C4-2B (cell line): ENCODE results near the gene MALRD1.

Experiments
- H3K27ac ChIP-seq: fragments of 450-650 bp; 2 replicates; pipeline ENCODE4 v1.5.1; 2017
- CTCF ChIP-seq: fragments of 450-650 bp; conservative IDR thresholded peaks from 2 replicates; pipeline ENCODE4 v1.5.1; 2017; ENCODE audit warnings: mild to moderate bottlenecking
- ZFX ChIP-seq: fragments of 450-650 bp; IDR thresholded peaks from 2 replicates; pipeline ENCODE4 v1.6.1; 2017

MALRD1 gene

GRCh38 chr10:19048489-19048888 lies at the start of gene MALRD1:
MALRD1 (plus strand) TSS chr10:19048801; CDS start chr10:19048939, 138 bp downstream.
- TF ChIP-seq ZFX, result no peak
- TF ChIP-seq CTCF, result no peak
- H3K27ac ChIP-seq, result no peak within 1 kb of the TSS

DNA sequence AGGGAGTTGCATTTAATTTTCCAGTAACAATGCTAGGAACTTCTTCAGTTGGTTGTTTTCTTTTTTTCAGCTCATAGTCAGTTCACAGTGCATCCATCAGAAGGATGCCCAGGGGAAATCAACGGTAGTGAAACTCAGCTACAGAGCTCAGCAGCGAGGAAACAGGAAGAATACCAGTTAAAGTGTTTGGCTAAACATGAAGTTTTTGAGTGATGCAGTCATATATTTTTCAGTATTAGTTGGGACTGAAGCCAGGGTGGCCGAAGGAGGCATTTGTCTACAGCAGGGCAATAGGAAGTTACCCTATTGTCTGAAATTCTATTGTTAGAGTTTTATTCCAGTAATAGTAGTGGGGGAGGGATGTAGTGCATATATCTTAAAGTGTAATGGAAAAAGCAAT lies 45.3 kb upstream of the MALRD1 start:
- TF ChIP-seq ZFX (no peak), CTCF (no peak)

GRCh38 chr10:19012111-19012510 lies 36.5 kb upstream of the MALRD1 start:
- H3K27ac ChIP-seq, result no peak overlapping the region

More for the DNA sequence above, 45.3 kb upstream of the MALRD1 start:
- H3K27ac ChIP-seq, result no peak overlapping the region

GRCh38 chr10:19014034-19014433 lies 34.6 kb upstream of the MALRD1 start:
- TF ChIP-seq CTCF (no peak), ZFX (no peak)
- no peak overlapping the region for H3K27ac ChIP-seq

More at GRCh38 chr10:19012111-19012510, 36.5 kb upstream of the MALRD1 start:
- TF ChIP-seq CTCF, result no peak
- no peak for TF ChIP-seq ZFX

- H3K27ac ChIP-seq, result no peak overlapping the region
- TF ChIP-seq CTCF (no peak), ZFX (no peak)
Observed at GRCh38 chr10:19014498-19014897, 34.1 kb upstream of the MALRD1 start.

DNA sequence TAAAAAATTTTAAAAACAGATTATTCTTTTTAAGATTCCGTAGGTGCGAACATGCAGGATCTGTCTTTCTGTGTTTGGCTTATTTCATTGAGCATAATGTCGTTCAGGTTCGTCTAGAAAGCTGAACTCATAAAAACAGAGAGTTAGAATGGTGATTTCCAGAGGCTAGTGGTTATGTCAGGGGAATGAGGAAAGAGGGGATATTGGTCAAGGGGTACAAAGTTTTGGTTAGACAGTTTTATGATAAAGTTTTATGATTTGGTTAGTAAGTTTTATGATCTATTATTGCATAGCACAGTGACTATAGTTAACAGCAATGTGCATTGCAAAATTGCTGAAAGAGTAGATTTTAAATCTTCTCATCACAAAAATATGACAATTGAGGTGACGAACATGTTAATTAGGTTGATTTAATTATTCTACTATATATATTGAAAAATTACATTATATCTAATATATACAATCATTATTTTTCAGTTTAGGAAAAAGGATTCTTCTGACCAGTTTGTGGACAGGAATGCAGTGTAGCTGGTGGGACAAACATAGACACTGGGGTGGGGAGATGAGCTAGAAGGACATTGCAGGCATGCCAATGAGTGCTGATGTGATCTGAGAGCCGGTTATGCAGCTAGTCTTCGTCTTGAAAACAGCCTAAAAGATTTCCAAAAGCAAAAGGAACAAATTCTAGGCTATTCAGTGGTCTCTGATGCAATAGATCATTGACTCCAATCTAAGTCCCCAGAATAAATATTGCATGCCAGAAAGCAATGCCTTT lies 31.3 kb upstream of the MALRD1 start:
- no peak for TF ChIP-seq CTCF
- no peak for TF ChIP-seq ZFX
- no peak overlapping the region for H3K27ac ChIP-seq

DNA sequence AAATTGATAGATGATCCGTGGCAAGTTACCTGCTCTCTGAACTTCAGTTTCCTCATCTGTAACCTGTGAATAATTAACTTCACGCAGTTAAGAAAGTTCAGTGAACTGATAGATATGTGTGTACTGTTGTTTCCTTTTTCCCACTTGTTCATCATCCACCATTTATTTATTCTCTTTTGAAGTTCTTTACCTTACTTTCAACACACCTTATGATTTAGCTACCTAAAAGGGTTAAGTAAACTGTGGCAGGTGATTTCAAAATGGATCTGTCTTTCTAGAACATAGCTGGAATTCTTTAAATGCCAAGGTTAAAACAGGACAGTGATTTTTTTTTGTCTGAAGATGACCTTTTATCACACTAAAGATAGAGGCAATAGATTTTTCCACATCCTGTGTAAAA lies 27.4 kb upstream of the MALRD1 start:
- H3K27ac ChIP-seq, result no peak overlapping the region
- TF ChIP-seq ZFX, result no peak
- TF ChIP-seq CTCF, result no peak
